ENCODE results near the gene KLHL29.

KLHL29 gene

DNA sequence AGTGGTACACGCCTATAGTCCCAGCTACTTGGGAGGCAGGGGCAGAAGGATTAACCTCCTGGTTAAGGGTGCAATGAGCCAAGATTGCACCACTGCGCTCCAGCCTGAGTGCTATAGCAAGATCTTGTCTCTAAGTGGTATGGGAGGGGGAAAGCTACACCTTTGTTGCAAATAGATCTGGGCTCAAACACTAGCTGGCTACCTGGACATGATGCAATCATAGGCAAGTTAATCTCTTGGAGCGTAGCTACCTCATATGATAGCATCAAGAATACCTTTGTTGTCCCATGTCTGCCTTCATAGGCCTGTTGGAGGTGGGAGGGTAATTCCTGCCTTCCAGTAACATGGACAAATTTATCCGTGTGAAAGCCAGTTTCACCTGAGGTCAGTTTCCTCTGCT lies 15.7 kb downstream of the KLHL29 start:
- no peak for DNase-seq

GRCh38 chr2:23401427-23402204 lies 16.6 kb downstream of the KLHL29 start:
- no peak for DNase-seq

GRCh38 chr2:23402205-23402740 lies 17.3 kb downstream of the KLHL29 start:
- DNase-seq, result no peak

GRCh38 chr2:23404426-23404825 lies 19.4 kb downstream of the KLHL29 start:
- no peak for DNase-seq

DNA sequence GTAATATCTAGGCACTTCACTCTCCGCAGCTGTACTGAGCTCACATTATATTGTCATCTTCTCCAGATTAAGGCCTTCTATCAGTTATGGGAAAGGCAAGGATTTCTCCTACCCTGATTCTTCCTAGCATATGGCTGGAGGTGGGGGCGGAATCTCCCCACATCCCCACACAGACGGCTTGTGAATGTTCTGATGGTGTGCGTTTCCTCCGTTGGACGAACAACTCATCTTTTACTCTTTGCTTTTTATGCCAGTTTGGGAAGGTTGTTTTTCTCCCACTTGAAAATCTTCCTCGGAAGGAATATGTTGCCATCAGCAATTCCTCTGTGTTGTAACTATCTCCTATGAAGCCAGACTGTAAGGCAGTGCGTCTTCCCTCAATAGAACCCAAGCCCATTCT lies 24.3 kb downstream of the KLHL29 start:
- DNase-seq, result no peak

- no peak for DNase-seq
Measured at GRCh38 chr2:23410596-23410995, 25.6 kb downstream of the KLHL29 start.

DNA sequence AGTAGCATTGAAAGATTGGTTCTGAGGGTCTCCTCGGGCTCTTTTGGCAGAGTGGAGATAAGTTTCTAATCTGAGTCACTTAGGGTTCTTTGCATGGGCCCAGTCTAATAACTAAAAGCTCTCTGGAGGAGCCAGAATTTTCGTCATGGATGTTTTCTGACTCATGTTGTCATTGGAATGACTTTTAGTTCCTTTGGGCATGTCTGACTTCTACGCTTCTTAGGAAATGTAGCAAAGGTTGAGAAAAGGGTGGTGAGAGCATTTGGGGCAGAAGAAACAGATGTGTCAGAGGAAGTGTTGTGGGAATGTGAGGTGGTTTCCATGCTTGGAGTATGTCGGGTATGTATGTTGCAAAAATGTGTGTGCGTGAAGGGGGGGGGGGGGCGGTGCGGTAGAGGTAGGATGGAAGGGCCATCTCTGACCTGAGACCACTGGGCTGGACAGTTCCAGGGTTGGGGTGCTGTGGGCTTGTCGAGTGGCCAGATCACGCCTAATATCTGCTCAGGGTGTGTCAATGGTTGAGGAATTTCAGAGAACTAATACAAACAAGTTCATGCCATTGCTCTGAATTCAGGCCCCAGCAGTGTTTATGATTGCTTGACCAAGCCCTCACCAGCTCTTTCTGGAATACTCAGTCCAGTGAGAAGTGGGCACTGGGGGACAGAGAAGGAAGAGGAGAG lies 26.9 kb downstream of the KLHL29 start:
- no peak for DNase-seq

GRCh38 chr2:23412556-23413155 lies 27.7 kb downstream of the KLHL29 start:
- no peak for DNase-seq

DNA sequence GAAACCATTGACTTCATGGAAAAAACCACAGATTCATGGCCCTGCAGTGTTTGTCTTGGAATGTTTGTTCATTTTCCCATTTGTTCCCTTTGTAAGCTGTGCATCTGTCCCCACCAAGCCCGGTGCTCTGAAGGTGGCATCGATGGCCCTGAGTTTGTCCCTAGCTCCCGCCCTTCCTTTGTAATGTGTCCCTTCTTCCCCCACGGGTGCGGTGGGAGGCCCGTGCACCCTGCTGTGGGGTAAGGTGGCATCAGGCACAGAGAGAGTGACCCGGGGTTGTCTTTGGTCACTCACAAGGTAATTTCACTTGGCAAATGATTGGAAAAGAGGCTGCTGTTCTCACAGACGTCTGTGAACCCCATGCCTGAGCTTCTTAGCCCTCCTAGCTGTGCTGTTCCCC lies 28.7 kb downstream of the KLHL29 start:
- DNase-seq, result no peak

- no peak for DNase-seq
Measured at GRCh38 chr2:23414106-23414505, 29.1 kb downstream of the KLHL29 start.

DNA sequence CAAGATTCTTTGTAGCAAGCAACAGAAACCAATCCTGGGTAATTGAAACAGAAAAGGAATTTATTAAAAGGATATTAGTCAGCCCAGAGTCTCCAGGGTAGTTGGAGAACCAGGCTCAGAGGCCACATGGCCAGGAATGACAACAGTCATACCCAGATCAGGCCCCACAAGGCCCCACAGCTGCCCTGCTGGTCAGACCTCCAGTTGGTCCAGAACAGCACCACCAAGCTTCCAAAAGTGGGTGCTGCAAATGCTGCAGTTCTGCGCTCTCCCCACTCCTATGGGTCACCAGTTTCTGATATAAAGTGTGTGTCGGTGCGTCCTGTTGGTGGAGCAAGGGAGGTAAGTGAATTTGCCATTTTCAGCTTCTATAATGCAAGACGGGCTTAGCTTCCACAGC lies 29.9 kb downstream of the KLHL29 start:
- no peak for DNase-seq

DNA sequence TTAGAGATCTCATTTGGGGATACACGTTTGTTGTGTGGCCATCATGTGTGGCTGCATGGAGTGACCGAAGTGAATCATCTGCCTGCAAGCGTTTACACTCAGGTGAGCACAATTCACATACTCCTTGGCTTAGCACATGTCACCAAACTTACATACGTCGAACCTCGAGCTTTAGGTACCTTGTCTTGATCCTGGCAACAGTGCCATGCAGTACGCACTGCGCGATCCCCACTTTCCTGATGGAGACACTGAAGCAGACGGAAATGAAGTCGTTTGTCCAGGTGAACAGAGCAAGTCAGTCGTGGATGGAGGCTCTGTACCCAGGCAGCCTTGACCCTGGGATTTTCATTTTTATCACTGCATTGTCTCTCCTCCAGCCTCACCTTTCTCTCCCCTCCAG lies 32.3 kb downstream of the KLHL29 start:
- DNase-seq, result no peak

DNA sequence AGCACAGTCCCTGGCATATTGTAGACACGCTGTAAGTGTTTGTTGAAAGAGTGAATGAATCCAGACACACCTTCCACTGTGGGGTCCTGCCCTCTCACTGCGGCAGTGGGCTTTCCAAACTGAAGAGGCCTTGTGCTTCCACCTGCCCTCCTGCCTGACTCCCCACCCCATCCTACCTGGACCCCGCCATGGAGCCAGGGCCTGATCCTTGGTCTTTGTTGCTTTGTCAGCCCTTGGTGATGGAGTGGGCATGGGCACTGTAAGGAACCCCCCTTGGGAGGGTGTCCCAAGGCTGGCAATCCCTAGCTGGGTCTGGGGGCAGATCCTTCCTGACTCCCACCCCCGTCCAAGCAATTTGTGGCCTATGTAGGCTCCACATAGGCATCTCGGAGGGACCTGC lies 33.1 kb downstream of the KLHL29 start:
- no peak for DNase-seq

- DNase-seq, result no peak
Measured at GRCh38 chr2:23418461-23418911, 33.5 kb downstream of the KLHL29 start.

GRCh38 chr2:23419171-23420090 lies 34.5 kb downstream of the KLHL29 start:
- no peak for DNase-seq

DNA sequence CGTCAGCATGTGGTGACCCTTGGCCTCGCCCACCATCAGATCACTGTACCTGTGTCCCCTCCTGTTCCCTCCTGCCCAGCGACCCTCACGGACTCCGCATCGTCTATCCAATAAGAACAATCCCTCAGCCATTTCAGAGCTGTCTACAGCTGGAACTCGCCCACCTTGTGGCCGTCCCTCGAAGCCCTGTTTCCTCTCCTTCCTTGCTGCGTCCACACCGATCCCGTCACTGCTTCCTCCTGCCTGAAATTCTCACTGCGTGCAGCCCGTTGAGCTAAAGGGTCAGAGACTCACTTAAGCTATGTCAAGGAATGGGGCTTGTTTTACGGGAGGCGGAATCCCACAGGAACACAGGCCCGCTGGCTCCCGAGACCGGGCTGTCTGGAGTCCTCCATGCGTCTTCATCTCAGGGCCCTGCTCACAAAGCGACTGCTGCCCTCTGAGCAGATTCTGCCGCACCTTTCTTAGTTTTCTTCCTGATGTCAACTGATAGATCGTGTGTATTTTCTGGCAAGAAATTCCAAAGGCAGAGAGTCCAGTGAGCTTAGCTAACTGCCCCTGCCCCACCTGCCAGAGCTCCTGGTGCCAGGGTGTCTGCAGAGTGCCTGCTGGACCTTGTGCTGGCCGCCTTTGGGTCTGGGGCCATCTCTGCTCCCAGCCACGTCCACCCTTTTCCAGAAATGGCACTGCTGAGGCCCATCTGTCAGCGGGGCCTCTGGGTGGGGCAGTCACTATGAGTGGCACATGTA lies 35.3 kb downstream of the KLHL29 start:
- no peak for DNase-seq

DNA sequence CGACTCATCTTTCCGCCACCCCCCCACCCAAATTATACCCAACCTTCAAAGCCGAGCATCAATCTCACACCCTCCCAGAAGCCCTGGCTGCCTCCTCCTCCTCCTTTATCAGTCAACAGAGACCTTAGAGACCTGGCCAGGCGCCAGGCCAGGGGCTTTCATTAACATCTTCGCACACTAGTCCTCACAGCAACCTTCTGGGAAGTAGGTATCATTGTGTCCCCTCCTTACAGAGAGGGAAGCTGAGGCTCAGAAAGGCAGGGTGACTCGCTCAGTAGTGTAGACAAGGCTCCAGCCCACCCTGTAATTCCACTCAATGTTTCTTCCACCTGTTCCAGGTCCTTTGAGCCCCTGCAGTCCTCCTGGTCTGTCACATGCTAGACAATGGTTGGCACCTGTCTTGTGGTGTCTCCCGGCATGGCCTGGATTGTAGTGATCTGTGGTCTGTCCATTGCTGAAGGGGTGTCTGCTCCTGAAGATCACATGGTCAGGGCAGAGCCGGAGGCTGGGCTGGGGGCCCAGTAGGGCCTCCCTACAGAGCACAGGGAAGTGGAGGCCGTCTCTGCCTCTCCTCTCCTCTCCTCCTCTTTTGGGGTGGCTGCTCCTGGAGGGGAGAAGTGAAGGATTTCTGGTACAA lies 36.0 kb downstream of the KLHL29 start:
- no peak for DNase-seq

- DNase-seq, result no peak
Measured at GRCh38 chr2:23422089-23423061, 37.4 kb downstream of the KLHL29 start.

GRCh38 chr2:23423062-23423872 lies 38.3 kb downstream of the KLHL29 start:
- no peak for DNase-seq
